Hepatocyte (in vitro differentiated cells): ENCODE measurements around the gene SLC30A5. TPM values are rescaled to one million over a fixed set of nuclear protein-coding genes. Genes with fewer than 3 reads are reported as not detected.

Experiments used
- DNase-seq: peaks from one replicate; pipeline ENCODE4 v3.0.0-alpha.2; 2016; ENCODE audit warnings: low spot score
- H2AFZ ChIP-seq: fragments of 200-600 bp; sonication (generic); 2 replicates; pipeline ENCODE4 v1.6.0; 2016; ENCODE audit warnings: antibody characterized with exemption, mild to moderate bottlenecking
- H3K27ac ChIP-seq: fragments of 200-600 bp; sonication (generic); 2 replicates; pipeline ENCODE4 v1.5.1; 2016; ENCODE audit warnings: mild to moderate bottlenecking
- H3K27me3 ChIP-seq: fragments of 200-600 bp; sonication (generic); 2 replicates; pipeline ENCODE4 v1.6.1; 2016
- H3K36me3 ChIP-seq: fragments of 200-600 bp; sonication (generic); replicated peaks from 2 replicates; pipeline ENCODE4 v1.5.1; 2016; ENCODE audit warnings: low read depth; ENCODE audit not compliant: insufficient read depth
- H3K4me1 ChIP-seq: fragments of 200-600 bp; sonication (generic); 2 replicates; pipeline ENCODE4 v1.5.1; 2016; ENCODE audit warnings: mild to moderate bottlenecking, moderate library complexity; ENCODE audit not compliant: insufficient read depth
- H3K4me2 ChIP-seq: fragments of 200-600 bp; sonication (generic); 2 replicates; pipeline ENCODE4 v1.6.0; 2016
- H3K4me3 ChIP-seq: fragments of 200-600 bp; sonication (generic); 2 replicates; pipeline ENCODE4 v1.5.1; 2016; ENCODE audit warnings: mild to moderate bottlenecking
- H3K79me2 ChIP-seq: fragments of 200-600 bp; sonication (generic); 2 replicates; pipeline ENCODE4 v1.6.0; 2017; ENCODE audit warnings: mild to moderate bottlenecking
- H3K9me2 ChIP-seq: fragments of 200-600 bp; sonication (generic); replicated peaks from 2 replicates; pipeline ENCODE4 v1.6.0; 2017; ENCODE audit warnings: mild to moderate bottlenecking; ENCODE audit not compliant: insufficient read depth
- H3K9me3 ChIP-seq: fragments of 200-600 bp; sonication (generic); 2 replicates; pipeline ENCODE4 v1.5.1; 2016; ENCODE audit warnings: low read depth, mild to moderate bottlenecking
- H4K20me1 ChIP-seq: fragments of 200-600 bp; sonication (generic); 2 replicates; pipeline ENCODE4 v1.6.0; 2016; ENCODE audit warnings: mild to moderate bottlenecking; ENCODE audit not compliant: insufficient read depth, poor library complexity, severe bottlenecking
- EZH2 ChIP-seq: fragments of 200-600 bp; sonication (generic); IDR thresholded peaks from 2 replicates; pipeline ENCODE4 v1.6.1; 2016; ENCODE audit warnings: antibody characterized with exemption, mild to moderate bottlenecking, borderline replicate concordance
- EZH2phosphoT487 ChIP-seq: fragments of 200-600 bp; sonication (generic); IDR thresholded peaks from one replicate; pipeline ENCODE4 v1.6.1; 2018; ENCODE audit warnings: antibody characterized with exemption, mild to moderate bottlenecking, low read depth, moderate library complexity; ENCODE audit not compliant: unreplicated experiment, severe bottlenecking
- WGBS: methylation state at CpG from one replicate; pipeline ENCODE4 v1.1.6; 2016; ENCODE audit warnings: low lambda C conversion rate; ENCODE audit errors: missing lambda C conversion rate; 5-methylcytosine and 5-hydroxymethylcytosine counted together
- polyA plus RNA-seq: library from polyadenylated mRNA; unstranded; fragments of >200 nt; fragmentation: Nextera tagmentation; extraction: Ambion mirVana; gene quantifications from 2 replicates; pipeline ENCODE4 v1.2.1, GENCODE V29; 2016
- small RNA-seq: library from RNA; depleted of rRNA; stranded (forward); fragments of <200 nt; gene quantifications from one replicate; pipeline ENCODE3, GENCODE V24; 2014
- total RNA-seq: library from RNA; depleted of rRNA; stranded (reverse); fragments of >200 nt; gene quantifications from 2 replicates; pipeline ENCODE4 v1.2.3, GENCODE V29; 2014
- TF ChIP-seq, protein P1 (sequence below): fragments of 200-600 bp; sonication (generic); IDR thresholded peaks from 2 replicates; pipeline ENCODE4 v1.5.1; 2016; ENCODE audit warnings: antibody characterized with exemption, mild to moderate bottlenecking; ENCODE audit not compliant: poor library complexity

The SLC30A5 gene
- total and polyA plus RNA-seq, 2 experiments from 2014 or later, result 52.7 to 67.3 TPM

DNA sequence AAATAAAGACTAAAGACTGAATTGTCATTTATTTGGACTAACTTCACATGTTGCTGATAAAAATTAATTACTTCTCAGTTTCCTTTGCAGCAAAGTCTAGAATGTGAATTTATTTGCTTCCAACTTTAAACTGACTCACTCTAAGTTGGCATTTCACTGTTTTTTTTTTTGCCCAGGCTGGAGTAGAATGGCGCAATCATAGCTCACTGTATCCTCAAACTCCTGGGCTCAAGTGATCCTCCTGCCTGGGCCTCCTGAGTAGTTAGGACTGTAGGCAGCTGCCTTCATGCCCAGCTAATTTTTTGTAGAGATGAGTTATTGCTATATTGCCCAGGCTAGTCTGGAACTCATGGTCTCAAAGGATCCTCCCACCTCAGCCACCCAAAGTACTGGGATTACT, 76.7 kb downstream of the SLC30A5 start:
- Histone ChIP-seq H3K27me3 (no peaks in the 10 kb centered on the region), H3K36me3 (no peaks in the 10 kb centered on the region), H4K20me1 (no peaks in the 10 kb centered on the region), H3K9me2 (no peaks in the 10 kb centered on the region), H3K4me1 (peaks cover 12% of the 10 kb centered on the region), H3K79me2 (peaks cover 26% of the 10 kb centered on the region), H2AFZ (no peak overlapping the region), H3K27ac (no peak overlapping the region), H3K4me3 (no peak overlapping the region), H3K9me3 (no peaks in the 10 kb centered on the region), H3K4me2 (no peak overlapping the region)
- no peak for DNase-seq
- no peak for TF ChIP-seq EZH2
- no peak for TF ChIP-seq EZH2phosphoT487
- TF ChIP-seq, protein P1, sequence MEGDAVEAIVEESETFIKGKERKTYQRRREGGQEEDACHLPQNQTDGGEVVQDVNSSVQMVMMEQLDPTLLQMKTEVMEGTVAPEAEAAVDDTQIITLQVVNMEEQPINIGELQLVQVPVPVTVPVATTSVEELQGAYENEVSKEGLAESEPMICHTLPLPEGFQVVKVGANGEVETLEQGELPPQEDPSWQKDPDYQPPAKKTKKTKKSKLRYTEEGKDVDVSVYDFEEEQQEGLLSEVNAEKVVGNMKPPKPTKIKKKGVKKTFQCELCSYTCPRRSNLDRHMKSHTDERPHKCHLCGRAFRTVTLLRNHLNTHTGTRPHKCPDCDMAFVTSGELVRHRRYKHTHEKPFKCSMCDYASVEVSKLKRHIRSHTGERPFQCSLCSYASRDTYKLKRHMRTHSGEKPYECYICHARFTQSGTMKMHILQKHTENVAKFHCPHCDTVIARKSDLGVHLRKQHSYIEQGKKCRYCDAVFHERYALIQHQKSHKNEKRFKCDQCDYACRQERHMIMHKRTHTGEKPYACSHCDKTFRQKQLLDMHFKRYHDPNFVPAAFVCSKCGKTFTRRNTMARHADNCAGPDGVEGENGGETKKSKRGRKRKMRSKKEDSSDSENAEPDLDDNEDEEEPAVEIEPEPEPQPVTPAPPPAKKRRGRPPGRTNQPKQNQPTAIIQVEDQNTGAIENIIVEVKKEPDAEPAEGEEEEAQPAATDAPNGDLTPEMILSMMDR, result no peak
- WGBS, result 100% methylated on average over 1 of the region's 1 CpG

DNA sequence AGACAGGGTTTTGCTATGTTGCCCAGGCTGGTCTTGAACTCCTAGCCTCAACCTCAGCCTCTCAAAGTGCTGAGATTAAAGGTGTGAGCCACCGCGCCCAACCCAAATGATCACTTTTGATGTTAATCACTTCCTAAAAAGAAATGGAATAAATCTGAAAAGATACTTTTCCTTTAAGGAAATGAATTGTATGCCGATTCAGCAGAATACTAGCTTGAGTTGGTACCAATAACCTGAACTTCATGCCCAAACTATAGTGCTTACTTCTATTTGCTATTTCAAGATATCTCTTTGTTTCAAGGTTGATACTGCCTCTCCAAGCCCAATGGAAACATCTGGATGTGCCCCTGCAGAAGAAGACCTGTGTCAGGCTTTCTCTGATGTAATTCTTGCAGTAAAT, 77.2 kb downstream of the SLC30A5 start:
- Histone ChIP-seq H3K79me2 (peaks cover 26% of the 10 kb centered on the region), H3K4me3 (no peak overlapping the region), H3K36me3 (no peaks in the 10 kb centered on the region), H2AFZ (no peak overlapping the region), H3K27me3 (no peaks in the 10 kb centered on the region), H3K27ac (no peak overlapping the region), H3K4me1 (peaks cover 12% of the 10 kb centered on the region), H3K4me2 (no peak overlapping the region), H3K9me3 (no peaks in the 10 kb centered on the region), H3K9me2 (no peaks in the 10 kb centered on the region), H4K20me1 (no peaks in the 10 kb centered on the region)
- TF ChIP-seq, protein P1, result no peak
- TF ChIP-seq EZH2phosphoT487, result no peak
- no peak for TF ChIP-seq EZH2
- 100% methylated on average over 3 of the region's 3 CpGs for WGBS
- DNase-seq, result no peak

Small RNAs within 50 kb of the gene (small RNA-seq; reads per million reads assigned to genes)
- gene SNORA50D (not detected), gene SUMO2P4 (not detected)

Other genes with a start within 250 kb of the SLC30A5 start
- 35.4 and 39.2 TPM in 2 replicates for gene CCNB1, start 73.1 kb downstream of the SLC30A5 start, total RNA-seq
- 33.5 and 34.3 TPM in 2 replicates for gene CCNB1, start 73.1 kb downstream of the SLC30A5 start, polyA plus RNA-seq
- gene CENPH, start 95.6 kb downstream of the SLC30A5 start, total RNA-seq, result 6.9 and 10.8 TPM in 2 replicates
- gene CENPH, start 95.6 kb downstream of the SLC30A5 start, polyA plus RNA-seq, result 3.7 and 3.8 TPM in 2 replicates
- 36.4 and 50.9 TPM in 2 replicates for gene CDK7, start 140.9 kb downstream of the SLC30A5 start, total RNA-seq
- 40.4 and 41.1 TPM in 2 replicates for gene CDK7, start 140.9 kb downstream of the SLC30A5 start, polyA plus RNA-seq
- 0.28 and 0.37 TPM in 2 replicates for gene CCDC125, start 238.8 kb downstream of the SLC30A5 start, total RNA-seq
- 0.51 TPM in 1 of 2 replicates, not detected in the other for gene CCDC125, start 238.8 kb downstream of the SLC30A5 start, polyA plus RNA-seq